GM18498 (cell line): ENCODE results near the gene ATP11B.

Experiments used
- ATAC-seq: cut with Tn5 transposase; IDR thresholded peaks from one replicate; pipeline ENCODE4 v1.9.1; 2021; ENCODE audit warnings: mild to moderate bottlenecking, moderate library complexity; ENCODE audit not compliant: unreplicated experiment

Gene ATP11B

DNA sequence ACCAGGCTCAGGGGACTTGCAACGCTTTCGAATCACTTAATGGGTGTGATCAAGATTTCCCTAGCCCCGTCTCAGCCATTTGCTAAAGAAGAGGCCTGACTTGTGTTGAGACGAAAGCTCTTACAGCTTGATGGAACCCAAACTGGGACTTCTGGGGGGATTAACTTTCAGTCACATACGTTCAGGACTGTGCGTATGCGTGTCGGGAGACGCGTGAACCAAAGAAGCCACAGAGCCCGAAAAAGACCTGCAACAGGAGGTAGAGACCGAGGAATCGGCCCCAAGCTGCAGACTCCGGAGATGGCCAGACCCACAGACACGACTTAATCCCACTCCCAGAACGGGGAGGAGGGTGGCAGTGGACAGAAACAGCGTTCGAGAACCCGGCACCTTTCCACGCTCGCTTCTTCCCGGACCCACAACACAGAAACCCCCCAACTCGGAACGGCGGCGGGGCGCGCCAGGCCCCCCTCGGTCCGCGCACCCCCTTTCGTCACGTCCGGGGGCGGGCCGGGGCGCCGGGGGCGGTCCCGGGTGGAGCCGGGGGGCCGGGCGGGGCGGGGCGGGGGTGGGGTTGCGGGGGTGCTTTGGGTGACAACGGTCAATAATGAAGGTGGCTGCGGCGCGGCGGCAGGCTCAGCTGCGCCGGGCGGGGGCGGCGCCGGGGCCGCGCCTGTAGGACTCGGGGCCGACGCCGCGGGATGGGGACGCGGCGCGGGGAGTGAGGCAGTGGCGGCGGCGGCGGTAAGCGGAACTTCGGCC lies at the start of gene ATP11B:
Gene ATP11B (plus strand): TSS at position 604 of the 762 bp plus-strand sequence. CDS start 256 bp downstream, outside the sequence.
- ATAC-seq: peak; percentile 73

DNA sequence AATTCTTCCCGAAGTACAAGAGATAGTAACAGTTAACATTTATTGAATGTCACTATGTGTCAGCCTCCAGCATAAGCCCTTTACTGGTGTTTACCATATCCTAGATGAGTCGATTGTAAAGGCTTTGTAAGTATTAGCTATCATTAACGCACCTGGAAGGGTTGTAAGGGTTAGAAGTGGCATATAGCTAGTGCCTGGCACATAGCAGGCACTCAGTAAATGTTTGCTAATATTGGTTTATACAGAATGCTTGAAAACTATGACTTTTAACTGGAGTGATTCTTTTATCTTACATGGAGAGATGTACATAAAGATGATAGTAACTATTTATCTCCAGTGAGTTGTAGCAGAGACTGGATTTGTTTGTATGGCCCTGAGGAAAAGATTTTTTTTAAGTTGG lies 46.3 kb upstream of the ATP11B start:
- no peak for ATAC-seq

DNA sequence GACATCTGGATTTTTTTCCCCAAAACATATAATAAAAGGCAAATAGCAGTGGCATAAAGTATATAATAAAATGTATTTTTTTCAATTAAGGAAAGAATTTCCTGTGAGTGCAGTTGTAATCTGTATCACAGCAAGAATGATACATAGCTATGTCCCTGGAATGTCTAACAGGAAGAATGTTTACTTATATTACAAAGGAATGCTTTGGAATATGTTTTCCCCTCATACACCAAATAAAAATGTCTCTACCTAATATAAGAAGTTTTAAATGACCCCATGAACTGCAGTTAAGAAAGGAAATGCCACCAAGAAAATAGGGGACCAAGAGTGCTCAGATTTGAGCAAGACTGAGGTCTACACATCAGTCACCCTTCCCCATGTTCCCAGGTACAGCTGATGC lies 38.0 kb upstream of the ATP11B start:
- ATAC-seq: no peak

DNA sequence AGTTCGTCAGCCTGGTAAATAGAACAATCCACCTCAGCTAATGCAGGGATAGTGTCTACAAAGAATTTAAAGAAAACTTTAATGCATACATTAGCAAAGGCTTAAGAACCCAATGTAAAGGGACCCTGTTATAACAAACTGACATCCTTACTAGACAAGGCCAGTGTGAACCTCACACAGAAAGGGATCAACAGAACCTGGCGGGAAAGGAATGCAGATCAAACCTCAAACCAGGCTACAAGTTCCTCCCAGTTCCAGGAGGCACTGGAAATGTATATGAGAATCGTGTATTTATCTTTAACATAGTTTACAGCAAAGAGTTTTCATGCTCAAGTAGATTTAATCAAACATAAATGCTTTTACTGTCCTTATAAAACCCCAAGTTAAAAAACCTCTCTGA lies 37.6 kb upstream of the ATP11B start:
- no peak for ATAC-seq

DNA sequence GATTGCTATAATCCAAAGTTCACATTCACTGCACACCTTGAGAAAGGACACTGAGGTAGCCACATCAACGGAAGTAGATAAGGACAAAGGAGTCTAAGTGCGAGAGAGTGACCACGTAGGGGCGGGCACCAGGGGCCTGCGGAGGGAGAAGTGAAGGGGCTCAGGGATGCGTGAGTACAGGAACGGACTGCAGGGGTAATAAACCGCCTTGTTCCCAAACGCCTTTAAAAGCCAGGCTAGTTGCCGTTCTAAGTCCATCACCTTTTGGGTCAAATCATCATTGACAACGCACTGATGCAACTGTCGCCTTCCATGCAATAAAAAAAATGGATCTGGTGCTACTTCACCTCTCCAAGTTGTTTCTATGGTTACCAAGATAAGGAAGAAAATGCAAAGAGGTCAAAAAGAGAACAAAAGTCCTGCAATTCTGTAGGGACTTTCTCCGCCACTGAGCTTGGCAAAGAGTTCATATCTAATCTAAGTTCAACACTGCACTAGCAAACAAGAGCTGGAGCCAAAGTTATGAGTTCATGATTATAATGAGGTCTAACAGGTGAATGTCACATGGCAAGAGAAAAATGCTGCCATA lies 32.6 kb upstream of the ATP11B start:
- ATAC-seq: no peak

DNA sequence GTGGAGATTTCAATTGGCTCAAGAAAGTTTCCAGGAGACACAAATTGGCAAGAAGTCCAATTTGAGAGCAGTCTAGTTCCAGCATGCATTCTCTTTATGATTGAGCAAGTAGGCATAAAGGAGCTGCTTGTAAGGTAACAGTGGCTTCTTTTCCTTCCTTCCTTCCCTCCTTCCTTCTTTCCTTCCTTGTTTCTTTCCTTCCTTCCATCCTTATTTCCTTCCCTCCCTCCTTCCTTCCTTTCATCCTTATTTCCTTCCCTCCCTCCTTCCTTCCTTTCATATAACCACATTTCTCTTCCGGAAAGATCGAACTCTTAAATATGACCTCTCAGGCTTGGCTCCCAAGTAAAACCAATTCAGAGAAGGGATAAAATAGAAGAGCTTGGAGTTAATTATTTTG lies 29.4 kb upstream of the ATP11B start:
- ATAC-seq: no peak

DNA sequence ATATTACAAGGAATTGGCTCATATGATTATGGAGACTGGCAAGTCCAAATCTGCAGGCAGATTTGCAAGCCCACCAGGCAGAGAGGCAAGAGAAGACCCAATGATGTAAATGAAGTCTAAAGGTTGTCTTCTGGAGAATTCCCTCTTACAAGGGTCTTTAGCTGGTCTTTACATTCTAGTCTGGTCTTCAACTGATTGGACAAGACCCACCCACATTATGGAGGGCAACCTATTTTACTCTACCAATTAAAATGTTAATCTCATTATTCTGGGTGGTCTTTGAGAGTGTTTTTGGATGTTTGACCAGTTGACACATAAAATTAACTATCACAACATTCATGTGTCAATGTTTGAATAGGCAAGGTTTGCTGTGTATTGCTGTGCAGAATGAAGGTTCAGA lies 28.0 kb upstream of the ATP11B start:
- no peak for ATAC-seq

DNA sequence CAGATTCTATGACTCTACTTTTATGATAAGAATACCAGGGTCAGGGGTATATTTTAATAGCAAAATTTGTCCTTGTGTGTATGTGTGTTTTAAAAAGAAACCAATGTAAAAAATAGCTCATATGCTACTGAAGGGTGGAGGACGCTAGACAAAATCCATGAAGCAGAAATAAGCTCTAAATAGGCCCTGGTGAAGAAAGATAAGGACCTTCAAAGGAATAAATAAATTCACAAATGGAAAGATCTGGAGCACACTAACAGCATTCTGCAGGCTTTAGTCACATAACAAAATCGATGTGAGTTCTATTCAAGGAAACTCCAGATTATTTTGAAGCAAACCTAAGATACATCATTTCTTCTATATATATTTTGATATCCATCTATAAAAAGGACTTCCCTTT lies 27.2 kb upstream of the ATP11B start:
- no peak for ATAC-seq

DNA sequence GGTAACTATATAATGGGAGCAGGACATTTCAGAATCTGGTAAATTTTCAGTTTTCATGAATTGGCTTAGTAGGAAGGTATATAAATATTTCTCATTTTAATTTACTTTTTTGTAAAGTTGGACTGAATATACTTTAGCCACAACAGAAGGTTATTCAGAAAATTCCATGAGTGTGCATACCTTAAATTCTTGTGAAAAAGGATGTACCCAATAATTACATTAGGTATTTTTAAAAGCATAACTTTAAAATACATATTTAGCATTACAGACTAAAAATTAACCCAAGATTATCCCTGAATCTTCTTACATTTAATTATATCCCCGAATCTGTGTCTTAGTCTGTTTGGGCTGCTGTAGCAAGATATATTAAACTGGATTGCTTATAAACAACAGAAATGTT lies 24.9 kb upstream of the ATP11B start:
- ATAC-seq: no peak

DNA sequence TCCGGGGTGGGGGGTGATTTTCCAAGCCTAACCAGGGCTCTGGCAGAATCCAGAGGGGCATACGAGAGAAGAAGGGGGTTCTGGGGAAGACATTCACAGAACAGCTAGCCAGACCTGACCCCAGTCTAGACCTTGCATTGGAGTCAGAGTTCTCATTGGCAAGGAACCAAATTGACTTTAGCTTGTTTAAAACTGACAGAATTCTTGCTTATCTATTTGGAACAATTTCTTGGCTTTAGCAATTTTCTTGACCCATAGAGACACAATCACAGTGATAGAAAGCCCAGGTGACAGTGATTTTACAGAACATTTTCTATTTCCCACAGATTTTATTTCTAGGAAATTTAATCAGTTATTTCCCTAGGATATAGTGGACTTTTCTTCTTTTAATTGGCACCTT lies 23.6 kb upstream of the ATP11B start:
- no peak for ATAC-seq

DNA sequence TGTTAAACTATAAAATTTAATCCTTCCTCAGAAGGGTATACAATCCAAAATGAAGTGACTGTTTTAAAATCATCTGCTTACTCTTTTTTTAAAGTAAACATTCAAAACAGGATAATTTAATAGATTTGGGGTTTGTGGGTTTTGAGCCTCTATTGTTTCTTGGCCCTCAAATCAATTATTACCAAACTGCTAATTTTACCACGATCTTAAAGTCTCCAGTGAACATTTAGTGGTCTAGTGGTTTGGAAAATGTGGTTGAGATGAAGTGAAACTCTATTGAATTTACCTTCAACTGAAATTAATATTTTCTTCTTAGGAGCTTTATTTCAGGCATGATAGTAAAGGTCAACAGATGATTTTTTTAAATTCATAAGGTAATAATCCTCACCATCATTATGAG lies 11.2 kb upstream of the ATP11B start:
- no peak for ATAC-seq

DNA sequence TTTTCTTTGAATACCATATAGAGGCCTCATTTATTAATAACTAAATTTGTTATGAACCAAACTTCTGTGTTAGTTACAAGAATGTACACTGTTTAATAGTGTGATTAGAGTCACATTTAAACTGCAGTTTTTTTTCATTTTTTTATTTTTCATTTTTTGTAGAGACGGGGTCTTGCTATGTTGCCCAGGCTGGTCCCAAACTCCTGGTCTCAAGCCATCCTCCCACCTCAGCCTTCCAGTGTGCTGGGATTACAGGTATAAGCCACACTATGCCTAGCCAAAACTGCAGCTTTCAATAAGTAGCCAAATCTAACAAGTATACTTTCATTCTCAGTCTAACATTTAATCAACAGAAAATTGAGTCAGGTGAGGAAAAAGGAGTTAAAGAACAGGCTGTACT lies 10.2 kb upstream of the ATP11B start:
- ATAC-seq: no peak

DNA sequence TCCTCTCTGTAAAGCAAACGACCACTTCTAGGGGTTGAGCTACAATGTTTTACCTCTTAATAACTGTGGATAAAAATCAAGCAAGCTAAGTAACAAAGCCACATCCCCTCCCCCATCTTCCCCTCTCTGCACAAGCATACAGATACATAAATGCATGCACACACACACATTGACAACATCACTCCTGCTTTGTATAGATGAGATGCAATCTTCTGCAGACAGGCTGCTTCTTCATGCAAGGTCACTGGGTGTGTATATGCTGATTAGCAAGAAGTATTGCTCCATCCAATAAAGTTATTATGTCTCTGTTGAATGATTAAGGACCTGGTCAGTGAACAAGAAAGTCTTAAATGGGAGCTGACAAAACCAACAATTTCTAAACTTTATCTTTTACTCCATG lies 8.8 kb upstream of the ATP11B start:
- ATAC-seq: no peak

DNA sequence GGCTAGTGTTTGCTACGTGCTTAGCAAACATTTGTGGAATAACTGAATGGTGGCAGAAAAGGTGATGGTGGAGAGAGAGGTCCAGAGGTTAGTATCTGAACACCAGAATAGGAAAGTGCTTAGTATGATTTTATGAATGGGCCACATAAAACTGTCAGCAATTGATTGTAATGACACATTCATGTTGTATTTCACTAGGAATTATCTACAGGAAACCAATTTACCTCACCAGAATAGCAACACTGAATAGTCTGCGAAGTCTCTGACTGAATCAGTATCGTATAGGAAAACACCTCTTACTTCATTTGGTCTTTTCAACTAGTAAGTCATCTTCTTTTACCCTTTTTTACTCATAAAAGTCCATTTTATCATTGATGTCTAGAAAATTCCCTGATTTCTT lies 8.2 kb upstream of the ATP11B start:
- no peak for ATAC-seq

DNA sequence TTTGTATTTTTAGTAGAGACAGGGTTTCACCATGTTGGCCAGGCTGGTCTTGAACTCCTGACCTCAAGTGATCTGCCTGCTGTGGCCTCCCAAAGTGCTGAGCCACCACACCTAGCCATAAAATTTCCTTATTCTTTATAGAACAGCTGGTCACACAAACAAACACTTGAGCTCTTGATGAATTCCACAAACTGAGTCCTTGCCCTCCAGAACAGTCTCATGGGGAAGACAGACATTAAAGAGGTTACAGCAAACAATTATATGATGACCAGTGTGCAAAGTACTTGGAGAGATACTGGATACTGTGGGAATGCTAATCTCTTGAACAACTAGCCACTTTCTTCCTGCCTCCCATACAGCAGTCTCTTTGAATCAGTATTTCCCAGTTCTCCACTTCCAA lies 7.5 kb upstream of the ATP11B start:
- no peak for ATAC-seq

DNA sequence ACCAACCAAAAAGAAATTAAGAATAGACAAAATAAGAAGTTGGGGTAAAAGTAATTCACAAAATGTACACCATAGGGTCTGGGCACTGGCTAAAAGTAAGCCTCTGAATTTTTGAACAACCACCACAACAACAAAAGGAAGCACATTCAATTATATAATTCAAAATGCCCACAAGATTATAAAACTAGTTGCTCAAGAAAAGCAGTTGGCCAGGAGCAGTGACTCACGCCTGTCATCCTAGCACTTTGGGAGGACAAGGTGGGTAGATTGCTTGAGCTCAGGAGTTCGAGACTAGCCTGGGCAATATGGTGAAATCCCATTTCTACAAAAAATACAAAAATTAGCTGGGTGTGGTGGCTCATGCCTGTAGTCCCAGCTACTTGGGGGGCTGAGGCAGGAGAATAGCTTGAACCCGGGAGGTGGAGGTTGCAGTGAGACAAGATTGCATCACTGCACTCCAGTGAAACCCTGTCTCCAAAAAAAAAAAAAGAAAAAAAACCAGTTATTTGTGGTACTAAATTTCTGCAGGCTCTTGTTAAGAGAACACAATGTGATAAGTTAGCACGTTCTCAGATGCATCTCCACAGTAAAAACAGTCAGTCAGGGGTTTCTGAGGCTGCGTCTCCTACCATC lies 6.6 kb upstream of the ATP11B start:
- ATAC-seq: no peak

DNA sequence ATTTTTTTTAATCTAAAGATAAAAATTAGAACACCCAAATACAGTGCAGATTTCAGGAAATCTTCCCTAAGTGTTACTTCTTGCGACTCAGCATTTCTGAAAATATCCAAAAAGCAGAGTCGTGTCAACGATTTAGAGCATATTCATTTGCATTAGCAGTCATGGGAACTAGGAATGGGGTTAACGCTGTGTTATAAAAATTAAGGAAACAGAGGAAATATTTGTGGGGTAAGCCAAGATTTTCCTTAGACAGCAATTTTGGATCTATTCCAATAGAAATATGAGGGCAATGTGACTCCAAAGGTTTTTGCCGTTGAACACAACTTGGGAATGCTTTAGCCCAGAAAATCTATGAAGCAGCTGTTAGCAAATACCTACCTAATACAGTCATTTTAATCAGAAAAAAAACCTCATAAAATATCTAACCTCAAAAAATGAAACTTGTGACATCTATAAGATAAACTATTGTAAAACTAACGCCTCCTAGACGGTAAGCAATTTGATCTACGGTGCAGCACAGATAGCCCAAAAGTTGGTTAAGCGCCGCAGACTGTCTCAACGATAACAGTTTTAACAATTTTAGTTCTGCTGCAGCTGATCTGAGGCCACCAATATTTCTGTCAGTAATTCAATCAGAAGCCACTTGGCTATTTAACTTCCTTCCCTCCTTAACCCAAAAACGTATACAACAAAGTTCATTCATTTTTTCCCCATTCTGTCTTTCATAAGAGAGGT lies 5.8 kb upstream of the ATP11B start:
- no peak for ATAC-seq

DNA sequence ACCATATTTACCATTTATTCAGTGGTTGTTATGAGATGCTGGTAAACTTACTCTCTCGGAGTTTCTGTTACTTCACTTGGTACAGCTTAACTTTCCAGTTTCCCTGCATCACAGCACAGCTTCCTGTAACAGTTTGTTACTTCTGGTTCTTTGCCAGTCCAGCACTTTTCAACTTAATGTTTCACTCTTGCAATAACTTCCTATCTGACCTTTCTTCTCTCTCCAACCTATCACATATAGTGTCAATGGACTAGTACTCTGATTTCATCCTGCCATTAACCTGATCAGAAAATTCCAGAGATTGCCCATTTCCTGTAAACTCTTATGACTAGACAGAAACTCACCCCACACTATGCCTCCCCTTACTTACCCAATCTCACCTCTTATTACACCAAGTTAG lies 3.9 kb upstream of the ATP11B start:
- ATAC-seq: peak; percentile 22

DNA sequence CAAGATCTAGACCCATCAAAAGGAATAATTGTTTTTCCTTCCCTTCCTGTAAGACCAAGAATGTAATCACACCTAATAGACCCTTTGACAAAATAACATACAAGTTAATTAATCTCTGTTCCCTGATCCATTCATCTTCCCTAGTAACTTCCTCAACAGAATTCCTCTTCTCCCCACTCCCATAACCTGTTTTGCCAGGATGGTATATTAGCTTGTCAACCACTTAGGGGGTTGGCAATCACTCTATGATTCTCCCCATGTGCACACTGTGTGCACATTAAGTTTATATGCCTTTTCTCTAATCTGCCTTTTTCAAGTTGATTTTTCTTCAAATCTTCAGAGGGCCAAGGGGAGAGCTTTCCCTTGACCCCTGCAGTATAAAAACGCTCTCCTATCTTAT lies 2.7 kb upstream of the ATP11B start:
- ATAC-seq: no peak

DNA sequence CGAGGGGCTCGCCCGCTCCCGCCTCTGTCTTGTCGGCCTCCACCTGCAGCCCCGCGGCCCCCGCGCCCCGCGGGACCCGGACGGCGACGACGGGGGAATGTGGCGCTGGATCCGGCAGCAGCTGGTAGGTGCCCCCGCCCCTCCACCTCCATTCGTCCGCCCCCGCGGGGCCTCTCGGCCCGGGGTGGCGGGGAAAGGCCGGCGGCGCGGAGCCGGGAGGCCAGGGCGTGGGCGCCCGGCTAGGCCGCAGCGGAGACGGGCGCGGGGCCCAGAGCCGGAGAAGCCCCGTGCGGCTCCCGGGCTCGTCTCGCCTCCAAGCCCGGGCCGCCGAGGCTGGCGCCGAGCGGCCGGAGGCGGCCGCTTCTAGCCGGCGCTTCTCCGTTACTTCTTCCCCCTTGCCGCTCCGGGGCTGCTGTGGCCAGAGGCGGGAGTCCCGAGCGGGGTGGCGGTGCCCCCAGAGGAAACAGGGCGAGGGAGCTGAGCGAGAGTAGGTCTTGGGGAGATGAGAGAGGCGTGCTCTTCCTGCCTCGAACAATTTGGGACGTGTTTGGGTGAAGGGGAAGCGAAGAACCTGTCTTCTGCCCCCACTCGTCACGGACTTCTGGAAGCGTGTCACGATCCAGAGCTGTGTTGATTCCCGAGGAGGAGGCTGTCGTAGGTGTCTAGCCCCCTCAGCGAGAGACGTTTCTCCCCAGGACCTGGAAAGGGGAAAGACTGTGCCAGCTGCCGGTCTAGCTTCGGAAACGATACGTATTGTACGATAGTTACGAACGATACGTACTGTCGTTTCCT lies 555 bp downstream of the ATP11B start:
- ATAC-seq: peak; percentile 44
